Stimulated activated CD4-positive, alpha-beta T cell treated with anti-CD3 and anti-CD28 coated beads, Interleukin-15, amount 100 ng/mL, for 1 hour (primary cell): ENCODE data around the gene SCGB1C1.

Experiments used
- DNase-seq, 2 donors: peaks; one replicate each; pipeline ENCODE4 v3.0.0-alpha.2; 2020; ENCODE audit warnings: low read depth in 1 of 2, low spot score in 1 of 2

SCGB1C1 gene

DNA sequence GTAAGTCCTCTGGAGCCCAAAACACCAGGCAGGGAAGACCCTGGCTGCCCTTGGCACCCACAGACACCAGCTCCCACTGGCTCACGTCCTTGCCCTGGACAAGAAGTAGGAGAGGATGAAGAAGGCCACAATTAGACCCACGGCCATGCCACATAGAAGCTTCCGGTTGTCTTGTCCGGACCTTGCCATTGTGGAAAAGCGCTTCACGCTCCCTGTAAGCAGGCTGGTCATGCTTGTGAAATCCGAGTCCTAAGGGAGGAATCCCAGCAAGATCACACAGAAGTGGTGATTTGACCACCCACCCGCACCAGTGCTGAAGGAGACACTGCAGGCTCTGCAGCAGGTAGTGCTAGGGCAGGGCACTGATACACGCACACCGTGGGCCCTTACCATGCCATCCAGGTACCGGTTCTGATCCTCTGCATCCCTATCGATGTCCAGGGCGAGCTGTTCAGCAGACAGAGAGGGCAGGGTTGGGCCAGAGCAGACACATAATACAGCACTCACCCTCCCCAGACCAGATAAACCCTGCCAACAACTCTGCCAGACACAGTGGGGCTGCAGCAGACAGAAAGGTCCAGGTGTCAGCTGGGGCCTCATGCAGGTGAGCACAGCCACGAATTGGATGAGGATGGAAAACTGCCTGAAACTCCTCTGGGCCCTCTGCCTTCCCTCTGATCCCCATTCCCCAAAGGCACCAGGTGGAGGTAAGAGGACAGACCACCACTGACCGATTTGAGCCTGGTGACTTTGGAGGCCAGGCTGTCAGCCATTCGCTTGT is 12.5 kb downstream of the SCGB1C1 start:
- DNase-seq: no peak

DNA sequence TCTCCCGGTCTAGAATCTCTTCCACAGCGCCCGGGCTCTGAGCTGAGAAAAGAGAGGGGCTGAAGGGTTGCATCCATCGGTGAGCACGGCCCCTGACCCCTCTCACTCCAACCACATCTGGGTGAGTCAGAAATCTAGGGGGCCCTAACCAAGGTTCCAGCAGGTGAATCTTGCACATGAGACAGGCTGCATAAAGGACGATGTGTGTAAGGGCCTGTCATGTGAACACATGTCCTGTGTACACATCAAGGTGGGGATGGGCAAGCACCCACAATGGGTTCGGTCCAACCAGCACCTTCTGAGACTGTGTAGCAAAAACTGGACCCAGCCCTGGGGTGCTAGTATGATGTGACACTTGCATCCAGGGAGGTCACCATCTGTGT is 13.1 kb downstream of the SCGB1C1 start:
- DNase-seq: no peak

DNA sequence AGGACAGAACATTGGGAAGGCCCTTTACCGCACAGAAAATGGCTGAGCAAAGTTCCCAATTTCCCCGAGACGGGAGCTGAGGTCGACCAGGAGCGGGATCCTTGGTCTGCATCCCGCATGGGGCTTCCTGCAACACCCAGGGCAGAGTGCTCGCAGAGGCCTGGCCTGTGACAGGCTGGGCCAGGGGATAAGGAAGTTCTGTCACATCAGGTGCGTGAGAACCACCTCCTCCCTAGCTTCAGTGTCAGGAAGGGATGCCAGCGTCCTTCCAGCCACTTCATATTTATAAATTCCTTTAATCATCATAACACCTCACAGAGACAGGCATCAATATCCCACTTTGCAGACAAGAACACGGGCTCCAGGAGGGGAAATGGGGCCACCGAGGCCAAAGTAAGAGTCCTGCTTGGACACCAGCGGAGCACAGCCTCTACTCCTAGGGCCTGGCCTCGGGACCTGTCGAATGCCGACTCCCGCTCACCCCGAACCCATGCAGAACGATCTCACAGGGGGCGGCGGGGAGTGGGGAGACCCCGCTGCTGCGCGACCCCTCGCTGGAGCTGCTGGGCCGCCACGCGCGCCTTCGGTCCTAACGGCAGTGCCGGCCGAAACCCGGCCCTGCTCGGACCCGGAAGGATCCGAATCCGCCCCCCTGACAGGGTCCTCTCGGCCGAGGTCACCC is 13.8 kb downstream of the SCGB1C1 start:
- DNase-seq: no peak

DNA sequence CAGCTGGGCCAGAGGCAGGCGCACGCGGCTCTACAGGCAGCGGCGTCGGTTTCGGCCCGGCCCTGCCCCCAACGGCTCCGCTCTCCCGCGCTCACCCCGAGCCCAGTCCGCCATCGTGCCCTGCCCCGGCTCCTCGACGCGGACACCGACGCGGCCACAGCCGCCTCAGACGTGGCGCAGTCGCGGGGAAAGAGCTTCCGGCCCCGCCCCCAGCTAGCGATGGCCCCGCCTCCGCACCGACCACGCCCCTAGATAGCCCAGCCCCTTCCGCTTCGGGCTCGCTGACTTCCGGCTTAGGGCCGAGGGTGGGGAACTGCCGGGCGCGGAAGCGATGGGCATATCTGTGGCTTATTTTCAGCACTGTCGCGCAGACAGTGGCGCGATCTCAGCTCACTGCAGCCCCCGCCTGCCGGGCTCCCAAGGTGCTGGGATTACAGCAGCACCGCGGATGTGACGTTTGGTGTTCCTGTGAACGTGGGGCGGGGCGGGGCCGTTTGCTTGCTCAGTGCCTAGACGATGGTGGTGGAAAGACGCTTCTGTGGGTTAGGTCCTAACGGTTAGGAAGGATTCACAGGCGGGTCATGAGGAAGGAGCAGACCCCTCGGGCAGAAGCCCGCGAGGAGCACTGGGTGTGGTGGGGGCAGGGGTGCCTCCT is 14.5 kb downstream of the SCGB1C1 start, which contains the start of the genes BET1L and RIC8A:
Gene BET1L (minus strand): TSS at position 192 of the 655 bp plus-strand sequence. CDS start 78 bp downstream, at position 114.
Gene RIC8A (plus strand): TSS at position 501 of the 655 bp plus-strand sequence. CDS start 1,147 bp downstream, outside the sequence.
- DNase-seq: peak; percentile 92 to 97

DNA sequence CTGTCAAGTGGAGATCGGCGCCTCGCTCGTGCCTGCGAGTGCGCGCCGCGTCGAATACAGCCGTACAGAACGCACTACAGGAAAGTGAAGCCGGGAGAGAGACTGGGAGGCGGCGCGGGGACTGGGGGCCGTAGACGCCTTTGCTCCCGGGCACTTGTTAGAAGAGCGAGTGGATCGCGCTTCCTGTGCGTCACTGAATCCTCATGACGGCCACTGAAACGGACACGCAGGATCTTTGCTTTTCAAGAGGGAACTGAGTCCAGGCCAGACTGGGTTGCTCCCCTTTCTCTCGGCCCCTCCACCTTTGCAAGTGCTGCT is 14.9 kb downstream of the SCGB1C1 start:
- no peak for DNase-seq

DNA sequence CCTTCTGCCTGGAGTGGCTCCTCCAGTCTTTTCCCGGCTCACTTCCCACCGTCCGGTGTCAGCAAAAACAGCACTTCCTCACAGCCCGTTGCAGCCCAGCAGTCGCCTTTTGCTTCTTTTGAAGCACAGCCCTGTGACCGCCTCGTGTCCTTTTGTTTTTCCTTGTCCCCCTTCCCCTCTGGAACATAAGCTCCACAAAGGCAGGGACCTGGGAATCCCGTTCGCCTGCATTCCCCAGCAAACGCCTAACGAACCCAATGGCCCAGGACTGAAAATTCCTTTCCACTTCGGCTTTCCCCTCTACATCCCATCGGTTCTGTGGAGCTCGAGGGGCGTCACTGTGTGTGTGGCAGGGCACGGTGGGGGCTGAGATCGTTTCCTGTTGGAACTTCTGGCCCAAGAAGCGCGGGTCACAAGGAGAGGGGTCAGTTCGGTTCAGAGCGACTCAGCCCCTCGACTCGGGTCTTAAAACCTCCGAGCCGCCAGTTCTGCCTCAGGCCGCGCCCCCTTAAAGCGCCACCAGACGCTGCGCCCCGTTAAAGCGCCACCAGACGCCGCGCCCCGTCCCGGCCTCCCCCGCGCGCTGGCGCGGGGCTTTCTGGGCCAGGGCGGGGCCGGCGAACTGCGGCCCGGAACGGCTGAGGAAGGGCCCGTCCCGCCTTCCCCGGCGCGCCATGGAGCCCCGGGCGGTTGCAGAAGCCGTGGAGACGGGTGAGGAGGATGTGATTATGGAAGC is 15.5 kb downstream of the SCGB1C1 start:
- DNase-seq: peak; percentile 68 to 75

DNA sequence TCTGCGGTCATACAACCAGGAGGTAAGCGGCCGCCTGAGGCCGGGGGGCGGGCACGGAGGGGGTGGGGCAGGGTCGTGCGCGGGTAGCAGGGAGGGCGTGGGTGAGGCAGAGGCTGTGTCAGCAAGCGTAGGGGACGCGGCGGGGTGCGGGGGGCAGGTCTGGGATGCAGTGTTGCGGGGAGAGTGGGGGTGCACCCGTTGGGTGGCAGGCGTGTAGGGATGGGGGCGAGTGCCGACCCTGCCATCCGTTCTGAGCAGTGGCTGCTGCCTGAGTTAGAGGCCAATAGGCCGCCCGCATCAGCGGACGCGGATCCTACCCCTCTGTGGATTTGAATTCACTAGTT is 16.0 kb downstream of the SCGB1C1 start:
- DNase-seq: no peak

DNA sequence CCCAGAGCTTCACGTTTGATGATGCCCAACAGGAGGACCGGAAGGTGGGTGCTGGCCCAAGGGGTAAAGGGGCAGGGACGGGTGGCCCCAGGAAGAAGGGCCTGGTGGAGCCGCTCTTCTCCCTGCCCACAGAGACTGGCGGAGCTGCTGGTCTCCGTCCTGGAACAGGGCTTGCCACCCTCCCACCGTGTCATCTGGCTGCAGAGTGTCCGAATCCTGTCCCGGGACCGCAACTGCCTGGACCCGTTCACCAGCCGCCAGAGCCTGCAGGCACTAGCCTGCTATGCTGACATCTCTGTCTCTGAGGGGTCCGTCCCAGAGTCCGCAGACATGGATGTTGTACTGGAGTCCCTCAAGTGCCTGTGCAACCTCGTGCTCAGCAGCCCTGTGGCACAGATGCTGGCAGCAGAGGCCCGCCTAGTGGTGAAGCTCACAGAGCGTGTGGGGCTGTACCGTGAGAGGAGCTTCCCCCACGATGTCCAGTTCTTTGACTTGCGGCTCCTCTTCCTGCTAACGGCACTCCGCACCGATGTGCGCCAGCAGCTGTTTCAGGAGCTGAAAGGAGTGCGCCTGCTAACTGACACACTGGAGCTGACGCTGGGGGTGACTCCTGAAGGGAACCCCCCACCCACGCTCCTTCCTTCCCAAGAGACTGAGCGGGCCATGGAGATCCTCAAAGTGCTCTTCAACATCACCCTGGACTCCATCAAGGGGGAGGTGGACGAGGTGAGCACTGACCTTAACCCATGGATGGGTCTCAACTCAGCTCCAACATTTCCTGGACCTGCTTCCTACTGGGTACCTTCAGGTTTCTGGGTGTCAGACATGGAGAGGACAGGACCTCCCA is 16.6 kb downstream of the SCGB1C1 start:
- DNase-seq: no peak

DNA sequence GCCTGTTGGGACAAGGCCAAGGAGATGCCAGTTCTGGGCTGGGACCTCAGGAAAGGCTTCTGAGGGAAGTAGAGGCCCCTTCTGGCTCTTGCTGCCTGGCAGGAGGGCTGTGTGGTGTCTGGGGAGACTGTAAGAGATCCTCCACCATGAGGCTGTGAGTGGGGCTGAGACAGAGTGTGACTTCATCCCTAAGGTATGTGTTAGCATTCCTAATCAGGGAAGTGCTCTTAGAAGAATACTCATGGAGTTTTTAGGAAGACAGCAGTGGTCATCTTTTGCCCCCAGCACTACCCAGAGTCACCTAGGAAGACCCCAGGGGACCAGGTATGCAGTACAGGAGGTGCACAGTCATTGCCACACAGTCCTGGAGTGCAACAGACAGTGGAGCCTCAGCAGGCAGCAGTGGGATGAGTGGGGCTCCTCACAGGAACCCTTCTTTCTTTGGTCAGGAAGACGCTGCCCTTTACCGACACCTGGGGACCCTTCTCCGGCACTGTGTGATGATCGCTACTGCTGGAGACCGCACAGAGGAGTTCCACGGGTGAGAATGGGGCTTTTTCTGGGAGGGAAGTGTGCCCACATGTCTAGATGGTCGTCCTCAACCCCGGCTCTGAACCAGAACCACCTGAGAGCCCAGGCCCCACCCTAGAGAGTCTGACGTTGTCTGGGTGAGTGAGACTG is 17.4 kb downstream of the SCGB1C1 start:
- no peak for DNase-seq

DNA sequence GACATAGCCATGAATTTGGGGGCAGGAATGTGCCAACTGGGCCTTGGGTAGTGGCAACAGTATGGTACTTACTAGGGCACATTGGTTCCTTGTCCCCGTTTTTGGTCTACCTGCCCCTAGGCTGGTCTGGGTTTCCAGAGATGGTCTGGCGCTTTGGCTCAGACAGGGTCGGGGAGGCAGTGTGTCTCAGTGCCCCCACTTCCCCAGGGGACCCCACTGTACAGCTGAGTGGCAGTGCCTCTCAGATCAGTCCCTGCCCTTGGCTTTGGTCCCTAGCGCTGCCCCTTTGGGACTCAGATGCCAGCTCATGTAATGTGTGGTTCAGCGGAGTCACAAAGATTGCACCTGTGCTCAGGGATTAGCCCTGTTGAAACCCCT is 17.9 kb downstream of the SCGB1C1 start:
- DNase-seq: no peak

DNA sequence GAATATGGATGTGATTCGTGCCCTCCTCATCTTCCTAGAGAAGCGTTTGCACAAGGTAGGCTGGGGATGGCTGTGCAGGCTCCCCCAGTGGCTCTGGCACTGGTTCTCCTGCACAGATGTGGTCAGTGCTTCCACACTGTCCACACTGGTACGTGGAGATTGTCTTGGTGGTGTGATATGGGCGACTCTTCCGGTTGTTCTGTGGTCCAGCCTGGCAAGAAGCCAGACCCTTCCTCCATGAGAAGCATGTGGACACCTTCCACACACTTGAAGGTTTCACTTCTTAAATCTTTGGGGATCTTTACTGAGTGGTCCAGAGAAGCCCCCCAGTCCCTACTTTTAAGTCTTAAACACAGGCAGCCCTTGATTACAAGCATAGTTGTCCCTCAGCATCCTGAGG is 18.4 kb downstream of the SCGB1C1 start:
- DNase-seq: no peak

DNA sequence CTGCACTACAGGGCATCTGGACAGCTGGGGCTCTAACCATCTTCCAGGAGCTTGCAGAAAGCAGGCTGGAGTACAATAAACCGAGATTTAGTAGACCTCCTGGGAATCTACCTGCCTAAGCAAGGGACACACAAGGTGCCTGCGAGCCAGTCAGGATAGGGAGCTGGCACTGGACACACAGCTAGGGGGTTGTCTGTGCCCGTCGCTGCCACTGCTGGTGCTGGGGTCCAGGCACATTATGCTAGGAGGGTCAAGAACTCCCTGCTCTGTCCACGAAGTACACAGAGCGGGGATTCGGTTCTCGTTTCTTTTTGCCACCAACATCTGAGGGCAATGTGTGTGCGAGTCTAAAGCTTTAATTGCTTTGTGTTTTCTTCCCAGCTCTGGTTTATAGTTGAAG is 18.9 kb downstream of the SCGB1C1 start:
- DNase-seq: no peak

DNA sequence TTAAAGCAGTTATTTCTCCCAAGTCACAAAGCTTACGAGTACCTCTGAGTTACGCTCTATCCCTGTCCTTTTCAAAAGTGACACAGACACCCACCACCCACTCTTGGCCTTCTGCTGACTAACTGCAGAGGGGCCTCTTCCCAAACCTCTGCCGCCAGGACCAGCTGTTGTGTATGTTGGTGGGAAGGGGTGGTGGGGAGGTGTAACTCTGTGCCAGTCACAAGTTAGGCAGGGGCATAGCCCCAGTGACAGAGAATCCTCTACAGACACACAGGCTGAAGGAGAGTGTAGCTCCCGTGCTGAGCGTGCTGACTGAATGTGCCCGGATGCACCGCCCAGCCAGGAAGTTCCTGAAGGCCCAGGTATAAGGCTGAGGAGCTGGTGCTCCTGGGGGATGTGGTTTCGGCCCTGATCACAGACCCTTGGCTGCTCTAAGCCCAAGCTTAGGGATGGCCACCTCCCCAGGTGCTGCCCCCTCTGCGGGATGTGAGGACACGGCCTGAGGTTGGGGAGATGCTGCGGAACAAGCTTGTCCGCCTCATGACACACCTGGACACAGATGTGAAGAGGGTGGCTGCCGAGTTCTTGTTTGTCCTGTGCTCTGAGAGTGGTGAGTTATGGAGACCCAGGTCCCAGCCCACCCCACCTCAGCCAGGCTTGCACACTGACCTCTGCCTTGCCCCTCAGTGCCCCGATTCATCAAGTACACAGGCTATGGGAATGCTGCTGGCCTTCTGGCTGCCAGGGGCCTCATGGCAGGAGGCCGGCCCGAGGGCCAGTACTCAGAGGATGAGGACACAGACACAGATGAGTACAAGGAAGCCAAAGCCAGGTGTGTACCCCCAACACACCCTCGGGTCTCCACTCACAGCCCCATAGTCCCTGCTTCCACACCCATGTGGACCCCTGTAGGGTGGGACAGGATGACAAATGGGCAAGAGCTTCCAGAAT is 19.5 kb downstream of the SCGB1C1 start:
- no peak for DNase-seq

DNA sequence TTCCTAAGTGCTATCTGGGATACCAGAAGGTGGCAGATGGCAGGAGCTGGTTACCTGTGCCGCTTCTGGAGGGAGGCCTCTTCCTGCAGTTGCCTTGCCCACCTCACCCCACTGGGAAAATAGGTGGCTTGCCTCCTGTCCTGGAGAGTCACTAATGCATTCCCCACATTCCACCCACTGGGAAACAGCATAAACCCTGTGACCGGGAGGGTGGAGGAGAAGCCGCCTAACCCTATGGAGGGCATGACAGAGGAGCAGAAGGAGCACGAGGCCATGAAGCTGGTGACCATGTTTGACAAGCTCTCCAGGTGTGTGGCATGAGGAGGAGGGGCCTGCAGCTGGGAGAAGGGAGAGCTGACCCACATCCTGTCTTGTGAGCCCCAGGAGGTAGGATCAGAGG is 20.2 kb downstream of the SCGB1C1 start:
- no peak for DNase-seq

DNA sequence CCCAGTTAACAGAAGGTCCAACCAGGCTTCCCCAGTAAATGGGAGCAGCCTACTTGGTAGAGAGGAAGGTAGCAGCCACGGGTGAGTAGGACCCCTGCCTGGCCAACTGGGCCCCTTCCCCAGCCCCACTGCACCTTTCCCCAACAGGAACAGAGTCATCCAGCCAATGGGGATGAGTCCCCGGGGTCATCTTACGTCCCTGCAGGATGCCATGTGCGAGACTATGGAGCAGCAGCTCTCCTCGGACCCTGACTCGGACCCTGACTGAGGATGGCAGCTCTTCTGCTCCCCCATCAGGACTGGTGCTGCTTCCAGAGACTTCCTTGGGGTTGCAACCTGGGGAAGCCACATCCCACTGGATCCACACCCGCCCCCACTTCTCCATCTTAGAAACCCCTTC is 21.2 kb downstream of the SCGB1C1 start:
- no peak for DNase-seq

DNA sequence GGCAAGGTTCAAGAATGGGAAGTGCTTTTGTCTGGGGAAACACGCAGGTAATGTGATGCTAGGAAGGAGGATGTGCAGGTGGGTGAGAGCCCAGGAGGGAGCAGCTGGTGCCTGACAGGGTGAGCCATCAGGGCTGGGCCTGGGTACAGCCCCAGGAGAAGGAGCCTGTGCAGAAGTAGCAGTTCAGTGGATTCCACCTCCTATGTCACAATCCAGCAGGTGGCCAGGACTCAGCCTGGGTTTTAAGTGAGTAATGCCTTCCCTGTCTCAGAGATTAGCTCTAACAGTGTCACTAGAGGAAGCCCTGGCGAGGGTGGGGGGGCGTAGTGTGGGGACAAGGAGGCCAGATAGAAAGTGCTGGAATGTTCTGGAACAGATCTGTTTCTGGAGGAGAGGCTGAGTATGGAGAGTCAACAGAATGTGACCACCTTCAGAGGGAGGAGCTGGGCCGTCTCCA is 22.7 kb downstream of the SCGB1C1 start:
- DNase-seq: no peak

DNA sequence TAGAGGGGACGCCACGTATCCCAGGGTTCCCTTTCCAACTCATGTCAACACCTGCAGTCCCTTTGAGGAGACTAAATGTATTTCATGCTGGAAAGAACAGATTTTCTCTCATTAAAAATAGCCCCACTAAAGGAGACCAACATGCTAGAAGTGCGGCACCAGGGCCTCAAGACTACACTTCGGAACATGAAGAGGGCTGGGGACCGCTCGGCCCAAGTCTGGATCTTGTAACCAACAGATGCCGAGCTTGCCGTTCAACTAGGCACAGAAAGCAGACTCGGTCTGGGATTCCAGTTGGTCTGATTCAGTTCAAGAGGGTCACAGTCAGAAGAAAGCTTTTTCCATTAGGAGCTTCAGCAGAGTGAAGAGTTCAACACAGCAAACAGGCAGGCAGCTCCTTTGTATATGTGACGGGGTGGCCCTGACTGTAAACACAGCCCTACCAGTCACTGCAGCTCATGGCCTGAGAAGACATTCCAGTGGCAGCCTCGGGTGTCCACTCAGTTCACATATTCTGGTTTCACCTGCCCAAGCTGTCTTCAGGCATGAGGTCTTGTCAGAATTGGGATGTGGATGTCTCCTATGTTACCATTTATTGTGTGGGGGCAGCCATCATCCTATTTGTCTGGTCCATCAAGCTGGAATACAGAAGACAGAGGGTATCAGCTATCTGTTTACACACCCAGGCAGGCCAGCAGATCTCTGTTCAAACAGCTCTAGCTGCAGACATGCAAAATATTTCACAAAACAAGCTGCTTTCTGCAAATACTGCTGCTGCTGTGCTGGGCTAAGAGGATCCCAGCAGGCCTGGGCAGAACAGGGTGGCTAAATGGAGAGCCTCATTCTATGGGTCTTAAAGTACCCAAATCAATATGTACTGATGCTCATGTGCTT is 23.4 kb downstream of the SCGB1C1 start:
- no peak for DNase-seq

DNA sequence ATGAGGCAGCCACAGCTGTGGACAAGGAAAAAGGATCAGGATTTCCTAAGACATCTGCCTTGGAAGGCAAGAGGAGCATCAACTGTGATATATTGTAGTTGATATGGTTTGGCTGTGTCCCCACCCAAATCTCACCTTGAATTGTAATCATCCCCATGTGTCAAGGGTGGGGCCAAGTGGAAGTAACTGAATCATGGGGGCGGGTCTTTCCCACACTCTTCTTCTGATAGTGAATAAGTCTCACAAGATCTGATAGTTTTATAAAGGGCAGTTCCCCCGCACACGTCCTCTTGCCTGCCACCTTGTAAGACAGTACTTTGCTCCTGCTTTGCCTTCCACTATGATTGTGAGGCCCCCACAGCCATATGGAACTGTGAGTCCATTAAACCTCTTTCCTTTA is 24.8 kb downstream of the SCGB1C1 start:
- no peak for DNase-seq
